Caco-2 (cell line): Measurements from ENCODE around the gene GIGYF1. TPM values are rescaled to one million over a fixed set of nuclear protein-coding genes. Genes with fewer than 3 reads are reported as not detected.
"Not testable (repeated sequence)": the region's sequence is repeated elsewhere in the genome, so short reads cannot be mapped to it uniquely, and the experiment has no call there.

Experiments
- BruUV-seq: library from RNA; stranded (reverse); fragments of 400-500 nt; replicated peaks from 2 replicates; lab custom pipeline; 2021; lab: Mats Ljungman, UMichigan
- CTCF ChIA-PET: fragments of 300-600 bp; sonication (Branson Sonifier 250); formaldehyde crosslinking; loops from one replicate; lab custom pipeline; 2022; ENCODE audit warnings: antibody characterized with exemption; lab: Charles Lee
- POLR2A ChIA-PET: fragments of 300-600 bp; sonication (Branson Sonifier 250); formaldehyde crosslinking; loops from one replicate; lab custom pipeline; 2022; ENCODE audit warnings: antibody characterized with exemption; lab: Charles Lee
- DNase-seq, 2 experiments: peaks; one replicate each; pipeline versions ENCODE4 v3.0.0 to v3.0.0-alpha.2; 2020 to 2022
- H3K27me3 ChIP-seq: replicated peaks from 2 replicates; pipeline ENCODE4 v1.6.0; 2011; ENCODE audit warnings: low read length; ENCODE audit not compliant: control insufficient read depth, insufficient read depth
- H3K36me3 ChIP-seq: 2 replicates; pipeline ENCODE4 v1.5.1; 2011; ENCODE audit warnings: low read length; ENCODE audit not compliant: control insufficient read depth, insufficient read depth
- H3K4me1 ChIP-seq: fragments of 250-450 bp; sonication (Bioruptor Pico); 2 replicates; pipeline ENCODE4 v1.5.1; 2020; ENCODE audit warnings: mild to moderate bottlenecking
- H3K4me3 ChIP-seq: 2 replicates; pipeline ENCODE4 v1.5.1; 2011; ENCODE audit warnings: low read depth, mild to moderate bottlenecking, control low read depth, low read length
- H3K9me3 ChIP-seq: fragments of 250-450 bp; sonication (Bioruptor Pico); 2 replicates; pipeline ENCODE4 v1.5.1; 2020; ENCODE audit warnings: mild to moderate bottlenecking, moderate library complexity
- H3K27ac Mint-ChIP-seq: one replicate; pipeline ENCODE4 v1.8.0; 2022; ENCODE audit warnings: mixed read lengths; ENCODE audit not compliant: unreplicated experiment
- H3K27me3 Mint-ChIP-seq: one replicate; pipeline ENCODE4 v1.8.0; 2022; ENCODE audit warnings: mixed read lengths; ENCODE audit not compliant: insufficient read depth, unreplicated experiment
- H3K36me3 Mint-ChIP-seq: one replicate; pipeline ENCODE4 v1.8.0; 2022; ENCODE audit warnings: mild to moderate bottlenecking, mixed read lengths; ENCODE audit not compliant: insufficient read depth, unreplicated experiment
- H3K4me1 Mint-ChIP-seq: one replicate; pipeline ENCODE4 v1.8.0; 2022; ENCODE audit warnings: low read depth, mixed read lengths; ENCODE audit not compliant: unreplicated experiment
- H3K4me3 Mint-ChIP-seq: one replicate; pipeline ENCODE4 v1.8.0; 2022; ENCODE audit warnings: mild to moderate bottlenecking, moderate library complexity, mixed read lengths; ENCODE audit not compliant: unreplicated experiment
- H3K9me3 Mint-ChIP-seq: one replicate; pipeline ENCODE4 v1.8.0; 2022; ENCODE audit warnings: mixed read lengths; ENCODE audit not compliant: unreplicated experiment
- CTCF ChIP-seq, 2 experiments: fragments of 200-600 bp in 1 of 2; IDR thresholded peaks; 1 replicate in 1 of 2; 2 replicates in 1 of 2; pipeline versions ENCODE4 v1.5.1 to v1.8.0; 2011 to 2022; ENCODE audit warnings: antibody characterized with exemption in 1 of 2, control low read depth in 1 of 2, inconsistent platforms in 1 of 2, low read depth in 1 of 2, low read length in 1 of 2, mild to moderate bottlenecking in 1 of 2, moderate library complexity in 1 of 2; ENCODE audit not compliant: insufficient read depth in 1 of 2, severe bottlenecking in 1 of 2, unreplicated experiment in 1 of 2
- intact Hi-C: fragments of 100-400 bp; cut with micrococcal nuclease; formaldehyde crosslinking; loops from one replicate; pipeline ENCODE4 v1.10.0; 2022; ENCODE audit not compliant: unreplicated experiment
- total RNA-seq: library from RNA; stranded (reverse); gene quantifications from 2 replicates; pipeline ENCODE4 v1.2.3, GENCODE V29; 2022

GIGYF1 gene
- total RNA-seq, 1 experiment from 2014 or later: 53.1 TPM

GRCh38 chr7:100705320-100705752, 11.3 kb upstream of the GIGYF1 start:
- peak overlapping the region; percentile 98 for H3K4me3 Mint-ChIP-seq
- H3K9me3 Mint-ChIP-seq: no peaks in the 10 kb centered on the region
- ChIA-PET CTCF (interaction anchor here (0.5 to 2.5 kb wide), 39 partner anchors 9 to 277 kb away, joined by 3 to 155 read pairs (median 6); partner anchors contain the start of genes EPHB4, EPO, FBXO24 and GIGYF1), POLR2A (interaction anchor here (0.5 to 2.0 kb wide), 26 partner anchors 10 to 277 kb away, joined by 3 to 35 read pairs (median 6); partner anchors contain the start of genes AGFG2, EPHB4, EPO and FBXO24)
- peak overlapping the region; percentile 81 for H3K4me3 ChIP-seq
- BruUV-seq: TSS peak; percentile 97
- peak; percentile 81 to 90 for DNase-seq
- peaks cover 11% of the 10 kb centered on the region for H3K36me3 Mint-ChIP-seq
- H3K27me3 ChIP-seq: no peaks in the 10 kb centered on the region
- H3K36me3 ChIP-seq: 0 out of 2 replicates have a peak, but pooled peaks cover 1% of the 10 kb centered on the region
- intact Hi-C loops: loop anchor here (1.0 kb wide), 4 partner anchors 15 to 147 kb away; partner anchors contain the start of genes EPO and SLC12A9
- H3K4me1 ChIP-seq: peaks cover 7% of the 10 kb centered on the region
- no peaks in the 10 kb centered on the region for H3K27me3 Mint-ChIP-seq
- TF ChIP-seq CTCF (IDR thresholded peaks at IDR 0.05; ENCODE audit: insufficient read depth in 1 of 2, low read depth in 1 of 2, low read length in 1 of 2, severe bottlenecking in 1 of 2, unreplicated experiment in 1 of 2): peak; percentile 95 to 98
- no peaks in the 10 kb centered on the region for H3K9me3 ChIP-seq
- H3K4me1 Mint-ChIP-seq: peaks cover 6% of the 10 kb centered on the region
- H3K27ac Mint-ChIP-seq: peak overlapping the region; percentile 97

GRCh38 chr7:100701089-100701488, 7.0 kb upstream of the GIGYF1 start:
- H3K27me3 ChIP-seq, H3K36me3 Mint-ChIP-seq, H3K4me1 Mint-ChIP-seq, intact Hi-C loops, H3K9me3 ChIP-seq, DNase-seq, POLR2A ChIA-PET, CTCF ChIA-PET, H3K27me3 Mint-ChIP-seq, H3K36me3 ChIP-seq, BruUV-seq, H3K4me3 Mint-ChIP-seq, H3K9me3 Mint-ChIP-seq, H3K4me3 ChIP-seq, H3K4me1 ChIP-seq, H3K27ac Mint-ChIP-seq: not testable (repeated sequence)

GRCh38 chr7:100699018-100699417, 5.0 kb upstream of the GIGYF1 start:
- no peaks in the 10 kb centered on the region for H3K9me3 ChIP-seq
- H3K27me3 ChIP-seq: no peaks in the 10 kb centered on the region
- H3K27me3 Mint-ChIP-seq: no peaks in the 10 kb centered on the region
- intact Hi-C loops: no loop called here
- no peaks in the 10 kb centered on the region for H3K36me3 Mint-ChIP-seq
- no peaks in the 10 kb centered on the region for H3K9me3 Mint-ChIP-seq
- no peak overlapping the region for H3K4me3 Mint-ChIP-seq
- TF ChIP-seq CTCF (IDR thresholded peaks at IDR 0.05; ENCODE audit: insufficient read depth in 1 of 2, low read depth in 1 of 2, low read length in 1 of 2, severe bottlenecking in 1 of 2, unreplicated experiment in 1 of 2): no peak
- DNase-seq: no peak
- no peaks in the 10 kb centered on the region for H3K4me1 Mint-ChIP-seq
- H3K36me3 ChIP-seq: no peaks in the 10 kb centered on the region
- BruUV-seq: no TSS peak
- H3K27ac Mint-ChIP-seq: no peak overlapping the region
- ChIA-PET CTCF (no interaction called here), POLR2A (interaction anchor here (0.7 kb wide), 1 partner anchor 161 kb away, joined by 3 read pairs; no protein-coding TSS in a partner anchor)
- peaks cover 7% of the 10 kb centered on the region for H3K4me1 ChIP-seq
- H3K4me3 ChIP-seq: no peak overlapping the region
